HAP-1 (cell line): ENCODE data around the gene USP22.

Experiments
- DNase-seq, 2 experiments: peaks; one replicate each; pipeline ENCODE4 v3.0.0-alpha.2; 2016 to 2020; ENCODE audit warnings: low spot score in 2 of 2
- H3K27me3 ChIP-seq: fragments of 250-450 bp; sonication (Bioruptor Pico); 2 replicates; pipeline ENCODE4 v1.5.1; 2020; ENCODE audit warnings: low read depth, mild to moderate bottlenecking, moderate library complexity
- H3K36me3 ChIP-seq: fragments of 250-450 bp; sonication (Bioruptor Pico); replicated peaks from 2 replicates; pipeline ENCODE4 v1.5.1; 2020; ENCODE audit warnings: mild to moderate bottlenecking
- H3K4me1 ChIP-seq: fragments of 250-450 bp; sonication (Bioruptor Pico); 2 replicates; pipeline ENCODE4 v1.5.1; 2020; ENCODE audit warnings: mild to moderate bottlenecking
- H3K4me3 ChIP-seq: fragments of 250-450 bp; sonication (Bioruptor Pico); 2 replicates; pipeline ENCODE4 v1.5.1; 2020; ENCODE audit warnings: mild to moderate bottlenecking, moderate library complexity
- H3K9me3 ChIP-seq: fragments of 250-450 bp; sonication (Bioruptor Pico); 2 replicates; pipeline ENCODE4 v1.5.1; 2020; ENCODE audit warnings: mild to moderate bottlenecking, moderate library complexity
- in situ Hi-C: fragments of 300-500 bp; cut with MboI; formaldehyde crosslinking; loops from 3 replicates; pipeline ENCODE4 v1.14.3; 2020; ENCODE audit warnings: low sequenced_read_pairs, inconsistent platforms, mixed read lengths

USP22 gene

GRCh38 chr17:20998571-20999043 is 44.2 kb downstream of the USP22 start:
- no peak overlapping the region for H3K4me3 ChIP-seq
- peaks cover 47% of the 10 kb centered on the region for H3K36me3 ChIP-seq
- DNase-seq = no peak
- H3K27me3 ChIP-seq = no peaks in the 10 kb centered on the region
- H3K4me1 ChIP-seq = peaks cover 4% of the 10 kb centered on the region
- in situ Hi-C loops = loop anchor here (10.0 kb wide), 1 partner anchor 184 kb away; no protein-coding TSS in a partner anchor
- H3K9me3 ChIP-seq = no peaks in the 10 kb centered on the region

GRCh38 chr17:20997711-20998570 is 44.9 kb downstream of the USP22 start:
- H3K4me1 ChIP-seq = peaks cover 10% of the 10 kb centered on the region
- no peak overlapping the region for H3K4me3 ChIP-seq
- no peak for DNase-seq
- H3K27me3 ChIP-seq = no peaks in the 10 kb centered on the region
- in situ Hi-C loops = loop anchor here (10.0 kb wide), 1 partner anchor 183 kb away; no protein-coding TSS in a partner anchor
- no peaks in the 10 kb centered on the region for H3K9me3 ChIP-seq
- H3K36me3 ChIP-seq = peaks cover 41% of the 10 kb centered on the region

- DNase-seq = no peak
- H3K9me3 ChIP-seq = no peaks in the 10 kb centered on the region
- H3K27me3 ChIP-seq = no peaks in the 10 kb centered on the region
- H3K4me3 ChIP-seq = no peak overlapping the region
- H3K36me3 ChIP-seq = peaks cover 33% of the 10 kb centered on the region
- H3K4me1 ChIP-seq = peaks cover 10% of the 10 kb centered on the region
- in situ Hi-C loops = loop anchor here (10.0 kb wide), 1 partner anchor 182 kb away; no protein-coding TSS in a partner anchor
These were observed 45.8 kb downstream of the USP22 start for GRCh38 chr17:20996724-20997615.

GRCh38 chr17:20995873-20996723 is 46.7 kb downstream of the USP22 start:
- H3K36me3 ChIP-seq = peaks cover 24% of the 10 kb centered on the region
- in situ Hi-C loops = loop anchor here (10.0 kb wide), 1 partner anchor 181 kb away; no protein-coding TSS in a partner anchor
- H3K27me3 ChIP-seq = no peaks in the 10 kb centered on the region
- H3K4me1 ChIP-seq = peaks cover 10% of the 10 kb centered on the region
- no peak for DNase-seq
- H3K9me3 ChIP-seq = no peaks in the 10 kb centered on the region
- no peak overlapping the region for H3K4me3 ChIP-seq

- H3K27me3 ChIP-seq = no peaks in the 10 kb centered on the region
- DNase-seq = no peak
- H3K4me1 ChIP-seq = peaks cover 10% of the 10 kb centered on the region
- no peaks in the 10 kb centered on the region for H3K9me3 ChIP-seq
- no peak overlapping the region for H3K4me3 ChIP-seq
- peaks cover 18% of the 10 kb centered on the region for H3K36me3 ChIP-seq
- in situ Hi-C loops = loop anchor here (10.0 kb wide), 1 partner anchor 181 kb away; no protein-coding TSS in a partner anchor
These were observed 47.5 kb downstream of the USP22 start for GRCh38 chr17:20995164-20995872.

GRCh38 chr17:20994779-20995149 is 48.0 kb downstream of the USP22 start:
- in situ Hi-C loops = loop anchor here (10.0 kb wide), 1 partner anchor 180 kb away; no protein-coding TSS in a partner anchor
- Histone ChIP-seq H3K36me3 (peaks cover 12% of the 10 kb centered on the region), H3K4me1 (peaks cover 10% of the 10 kb centered on the region), H3K4me3 (no peak overlapping the region), H3K27me3 (no peaks in the 10 kb centered on the region), H3K9me3 (no peaks in the 10 kb centered on the region)
- DNase-seq = no peak

GRCh38 chr17:20993863-20994778 is 48.7 kb downstream of the USP22 start:
- in situ Hi-C loops = loop anchor here (10.0 kb wide), 1 partner anchor 179 kb away; no protein-coding TSS in a partner anchor
- no peaks in the 10 kb centered on the region for H3K27me3 ChIP-seq
- H3K4me3 ChIP-seq = no peak overlapping the region
- DNase-seq = no peak
- H3K4me1 ChIP-seq = peaks cover 10% of the 10 kb centered on the region
- no peaks in the 10 kb centered on the region for H3K9me3 ChIP-seq
- H3K36me3 ChIP-seq = peaks cover 6% of the 10 kb centered on the region

GRCh38 chr17:20992987-20993862 is 49.6 kb downstream of the USP22 start:
- in situ Hi-C loops = loop anchor here (10.0 kb wide), 1 partner anchor 178 kb away; no protein-coding TSS in a partner anchor
- H3K9me3 ChIP-seq = no peaks in the 10 kb centered on the region
- no peaks in the 10 kb centered on the region for H3K36me3 ChIP-seq
- H3K4me3 ChIP-seq = no peak overlapping the region
- peaks cover 10% of the 10 kb centered on the region for H3K4me1 ChIP-seq
- H3K27me3 ChIP-seq = no peaks in the 10 kb centered on the region
- peak; percentile 88 to 90 for DNase-seq

GRCh38 chr17:20992416-20992815 is 50.4 kb downstream of the USP22 start:
- peaks cover 10% of the 10 kb centered on the region for H3K4me1 ChIP-seq
- no peak overlapping the region for H3K4me3 ChIP-seq
- no peaks in the 10 kb centered on the region for H3K9me3 ChIP-seq
- in situ Hi-C loops = loop anchor here (10.0 kb wide), 1 partner anchor 178 kb away; no protein-coding TSS in a partner anchor
- no peak for DNase-seq
- no peaks in the 10 kb centered on the region for H3K36me3 ChIP-seq
- no peaks in the 10 kb centered on the region for H3K27me3 ChIP-seq

- Histone ChIP-seq H3K36me3 (no peaks in the 10 kb centered on the region), H3K4me3 (no peak overlapping the region), H3K9me3 (no peaks in the 10 kb centered on the region), H3K27me3 (no peaks in the 10 kb centered on the region), H3K4me1 (peaks cover 10% of the 10 kb centered on the region)
- in situ Hi-C loops = loop anchor here (10.0 kb wide), 1 partner anchor 177 kb away; no protein-coding TSS in a partner anchor
- no peak for DNase-seq
These were observed 51.4 kb downstream of the USP22 start for GRCh38 chr17:20991276-20992037.
